GM10847 (cell line): ENCODE results near the gene ELL.

Experiments used
- POLR2A ChIP-seq: IDR thresholded peaks from 2 replicates; pipeline ENCODE4 v1.6.1; 2011; ENCODE audit not compliant: insufficient read length; ENCODE audit errors: extremely low read depth

ELL gene

GRCh38 chr19:18537431-18537830 is 15.6 kb upstream of the ELL start:
- no peak for TF ChIP-seq POLR2A

DNA sequence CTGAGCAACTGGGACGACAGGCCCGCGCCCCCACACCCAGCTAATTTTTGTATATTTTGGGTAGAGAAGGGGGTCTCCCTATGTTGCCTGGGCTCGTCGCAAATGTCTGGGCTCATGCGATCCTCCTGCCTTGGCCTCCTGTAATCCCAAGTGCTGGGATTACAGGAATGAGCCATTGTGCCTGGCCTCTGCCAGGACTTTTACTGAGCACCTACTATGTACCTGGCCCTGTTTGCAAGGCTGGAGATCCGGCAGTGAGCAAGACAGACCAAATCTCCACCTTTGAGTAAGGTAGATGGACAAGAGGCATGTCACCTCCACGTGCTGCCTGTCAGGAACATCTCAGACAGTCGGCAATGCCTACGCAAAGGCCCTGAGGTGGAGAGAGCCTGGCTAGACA is 14.6 kb upstream of the ELL start:
- no peak for TF ChIP-seq POLR2A

GRCh38 chr19:18533058-18533457 is 11.2 kb upstream of the ELL start:
- TF ChIP-seq POLR2A: no peak

GRCh38 chr19:18532168-18532890 is 10.5 kb upstream of the ELL start:
- TF ChIP-seq POLR2A: no peak

DNA sequence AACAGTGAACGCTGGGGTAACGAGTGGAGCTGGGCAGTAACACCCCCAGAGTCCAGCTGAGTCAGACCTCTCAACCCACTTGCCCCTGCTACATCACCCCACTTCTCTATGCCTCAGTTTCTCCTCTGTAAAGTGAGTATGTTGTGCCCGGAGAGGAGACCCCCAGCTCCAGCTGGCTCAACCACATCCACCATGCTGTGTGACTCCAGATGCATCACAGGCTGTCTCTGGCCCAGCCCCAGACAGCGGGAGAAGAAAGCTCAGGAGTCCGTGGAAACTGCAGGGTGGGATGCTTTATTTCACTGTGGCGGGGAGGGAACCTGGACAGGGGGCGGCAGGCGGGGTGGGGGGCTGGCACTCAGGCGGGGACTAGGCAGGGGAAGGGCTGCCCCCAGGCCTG is 9.6 kb upstream of the ELL start:
- no peak for TF ChIP-seq POLR2A

DNA sequence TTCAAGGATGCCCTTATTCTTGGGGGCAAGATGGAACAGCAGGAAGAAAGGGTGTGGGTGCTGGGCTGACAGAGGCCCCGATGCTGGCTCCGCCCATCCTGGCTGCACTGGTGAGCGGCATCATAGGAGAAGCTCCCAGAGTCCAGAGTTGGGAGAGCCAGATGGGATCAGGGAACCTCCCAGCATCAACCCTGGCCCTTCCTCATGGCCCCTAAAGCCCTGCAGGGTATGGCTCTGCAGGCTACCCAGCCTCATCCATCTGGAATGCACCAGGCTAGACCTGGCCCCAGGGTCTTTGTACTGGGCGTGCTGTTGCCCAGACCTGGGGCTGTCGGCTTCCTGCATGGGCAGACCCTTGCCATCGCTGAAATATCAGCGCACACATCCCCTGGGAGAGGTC is 7.9 kb upstream of the ELL start:
- TF ChIP-seq POLR2A: no peak

DNA sequence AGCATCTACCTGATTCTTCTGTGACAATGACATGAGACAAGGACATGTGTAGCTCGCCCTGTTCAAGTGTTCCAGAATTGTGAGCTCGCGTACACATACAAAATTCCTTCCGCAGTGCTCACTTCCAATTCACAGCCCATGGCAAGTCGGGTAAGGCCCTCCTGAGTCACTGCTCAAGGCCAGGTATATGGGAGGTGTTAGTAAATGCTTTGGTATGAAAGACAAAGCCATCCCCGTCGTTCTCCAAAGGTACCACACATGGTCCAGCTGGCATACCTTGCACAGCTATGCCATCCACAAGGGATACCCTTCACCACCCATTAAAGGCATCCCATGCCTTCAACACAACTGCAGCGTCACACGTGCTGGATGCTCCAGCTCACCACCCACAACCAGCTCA is 4.4 kb upstream of the ELL start:
- no peak for TF ChIP-seq POLR2A

DNA sequence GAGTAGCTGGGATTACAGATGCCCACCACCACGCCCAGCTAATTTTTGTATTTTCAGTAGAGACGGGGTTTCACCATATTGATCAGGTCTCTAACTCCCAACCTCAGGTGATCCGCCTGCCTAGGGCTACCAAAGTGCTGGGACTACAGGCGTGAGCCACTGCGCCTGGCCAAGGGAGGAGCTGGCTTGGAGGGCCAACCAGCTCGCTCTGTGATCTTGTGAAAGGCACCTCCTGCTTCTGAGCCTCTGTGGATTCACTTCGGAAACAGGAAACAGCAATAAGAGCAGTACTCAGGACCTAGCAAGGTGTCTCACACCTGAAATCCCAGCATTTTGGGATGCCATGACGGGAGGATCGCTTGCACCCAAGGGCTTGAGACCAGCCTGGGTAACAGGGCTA is 2.0 kb upstream of the ELL start:
- TF ChIP-seq POLR2A: no peak

- peak; percentile 48 for TF ChIP-seq POLR2A
Measured at GRCh38 chr19:18522124-18522861, 423 bp upstream of the ELL start.

DNA sequence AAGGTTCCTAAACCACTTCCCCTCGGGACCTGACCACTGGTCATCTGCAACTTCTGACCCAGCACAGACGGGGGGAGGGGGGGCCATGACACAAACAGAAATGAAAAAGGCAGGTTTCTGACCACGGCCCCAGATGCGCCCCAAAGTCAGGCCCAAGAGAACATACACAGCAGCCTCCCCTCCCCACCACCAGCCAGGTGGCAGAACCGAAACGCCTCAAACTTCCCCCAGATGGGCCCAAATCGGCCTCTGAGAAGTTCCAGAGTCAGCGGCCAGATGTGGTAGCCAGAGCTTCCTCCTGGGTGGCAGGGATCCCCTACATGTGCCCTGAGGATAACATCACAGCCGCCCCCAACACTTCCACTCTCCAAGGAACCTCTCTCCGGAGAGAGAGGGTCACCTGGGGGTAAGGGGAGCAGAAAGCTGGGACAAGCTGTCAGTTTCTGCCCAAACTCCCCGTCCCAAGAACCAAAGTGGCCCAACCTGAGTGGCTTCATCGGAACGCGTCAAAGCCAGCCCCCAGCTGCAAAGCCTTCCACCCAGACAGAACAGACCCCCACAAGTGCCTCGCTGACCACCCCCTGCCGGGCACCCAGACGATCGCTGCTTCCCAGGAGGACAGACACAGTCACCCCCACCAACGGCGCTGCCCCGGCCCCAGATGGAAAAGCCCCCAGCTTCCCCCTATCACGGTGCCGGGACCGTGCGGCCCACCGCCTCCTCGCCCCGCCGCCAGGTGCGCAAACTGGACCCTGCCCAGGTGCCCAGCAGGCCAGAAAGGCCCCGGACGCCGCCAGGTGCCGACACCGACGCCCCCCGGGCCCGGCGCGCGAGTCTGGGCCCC is 800 bp downstream of the ELL start:
- no peak for TF ChIP-seq POLR2A

- no peak for TF ChIP-seq POLR2A
Measured at GRCh38 chr19:18519962-18520847, 1.7 kb downstream of the ELL start.

DNA sequence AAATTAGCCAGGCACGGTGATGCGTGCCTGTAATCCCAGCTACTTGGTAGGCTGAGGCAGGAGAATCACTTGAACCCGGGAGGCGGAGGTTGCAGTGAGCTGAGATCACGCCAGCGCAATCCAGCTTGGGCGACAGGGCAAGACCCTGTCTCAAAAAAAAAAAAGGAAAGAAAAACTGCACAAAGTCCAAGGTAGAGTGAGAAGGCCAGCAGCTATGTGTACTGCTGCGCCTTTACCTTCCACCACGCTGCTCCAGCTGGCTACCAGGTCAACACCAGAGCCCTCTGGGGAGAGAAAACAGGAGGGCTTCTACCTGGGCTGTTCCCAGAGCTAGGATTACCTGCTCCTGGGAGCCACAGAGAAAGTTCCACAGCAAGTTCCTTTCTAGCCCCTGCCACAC is 3.2 kb downstream of the ELL start:
- TF ChIP-seq POLR2A: no peak

DNA sequence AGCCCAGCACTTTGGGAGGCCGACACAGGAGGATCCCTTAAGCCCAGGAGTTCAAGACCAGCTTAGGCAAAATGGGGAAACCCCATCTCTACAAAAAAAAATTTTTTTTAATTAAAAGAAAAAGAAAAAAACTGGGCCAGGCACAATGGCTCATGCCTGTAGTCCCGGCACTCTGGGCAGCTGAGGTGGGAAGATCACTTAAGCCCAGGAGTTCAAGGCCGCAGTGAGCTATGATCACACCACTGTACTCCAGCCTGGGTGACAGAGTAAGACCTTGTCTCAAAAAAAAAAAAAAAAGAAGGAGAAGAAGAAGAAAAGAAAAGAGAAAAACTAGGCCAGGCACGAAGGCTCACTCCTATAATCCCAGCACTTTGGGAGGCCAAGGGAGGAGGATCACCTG is 4.3 kb downstream of the ELL start:
- no peak for TF ChIP-seq POLR2A

DNA sequence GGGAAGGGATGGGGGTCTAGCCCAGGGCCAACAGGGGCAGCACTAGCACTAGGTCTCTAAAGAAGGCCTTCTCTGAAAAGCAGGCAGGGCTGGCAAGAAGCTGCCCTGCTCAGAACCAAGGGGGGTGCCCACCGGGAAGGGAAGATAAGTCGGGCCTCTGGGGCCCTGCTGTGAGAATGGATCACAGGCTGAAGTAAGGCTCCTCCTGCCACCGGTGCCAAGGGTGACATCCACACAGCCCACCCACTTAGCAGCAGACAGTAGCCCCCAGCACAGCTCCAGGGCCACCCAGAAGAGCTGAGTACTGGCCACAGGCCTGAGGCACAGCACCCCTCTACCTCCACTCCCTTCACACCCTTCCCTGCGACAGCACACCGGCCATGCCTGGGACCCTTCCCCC is 5.9 kb downstream of the ELL start:
- no peak for TF ChIP-seq POLR2A
